Measurements from ENCODE around the gene KCNT2. TPM values are rescaled to one million over a fixed set of nuclear protein-coding genes. Genes with fewer than 3 reads are reported as not detected.

Gene KCNT2
- total RNA-seq, 4 donors from 2014 or later: 0.35 to 2.3 (median 0.91) TPM; not detected in 1

GRCh38 chr1:196502437-196502836 lies 105.8 kb downstream of the KCNT2 start:
- H3K9me3 ChIP-seq: no peaks in the 10 kb centered on the region

GRCh38 chr1:196501760-196502428 lies 106.3 kb downstream of the KCNT2 start:
- Histone ChIP-seq H3K4me3 (no peak overlapping the region), H3K27ac (no peak overlapping the region), H3K36me3 (no peaks in the 10 kb centered on the region), H3K27me3 (no peaks in the 10 kb centered on the region), H3K4me1 (no peaks in the 10 kb centered on the region), H3K9me3 (no peaks in the 10 kb centered on the region)
- 72 to 81% methylated on average over 8 of the region's 8 CpGs for WGBS, 2 donors
- no peak for DNase-seq
- TF ChIP-seq CTCF (IDR thresholded peaks at IDR 0.05) (no peak), POLR2A (IDR thresholded peaks at IDR 0.05) (no peak)
- intact Hi-C loops (cut with DNase I): no loop called here

More at GRCh38 chr1:196502437-196502836, 105.8 kb downstream of the KCNT2 start:
- Histone ChIP-seq H3K36me3 (no peaks in the 10 kb centered on the region), H3K27ac (no peak overlapping the region), H3K27me3 (no peaks in the 10 kb centered on the region), H3K4me1 (no peaks in the 10 kb centered on the region), H3K4me3 (no peak overlapping the region)
- no peak for DNase-seq
- TF ChIP-seq POLR2A (IDR thresholded peaks at IDR 0.05) (no peak), CTCF (IDR thresholded peaks at IDR 0.05) (no peak)
- 71 to 83% methylated on average over 2 of the region's 2 CpGs for WGBS, 2 donors
- intact Hi-C loops (cut with DNase I): no loop called here

DNA sequence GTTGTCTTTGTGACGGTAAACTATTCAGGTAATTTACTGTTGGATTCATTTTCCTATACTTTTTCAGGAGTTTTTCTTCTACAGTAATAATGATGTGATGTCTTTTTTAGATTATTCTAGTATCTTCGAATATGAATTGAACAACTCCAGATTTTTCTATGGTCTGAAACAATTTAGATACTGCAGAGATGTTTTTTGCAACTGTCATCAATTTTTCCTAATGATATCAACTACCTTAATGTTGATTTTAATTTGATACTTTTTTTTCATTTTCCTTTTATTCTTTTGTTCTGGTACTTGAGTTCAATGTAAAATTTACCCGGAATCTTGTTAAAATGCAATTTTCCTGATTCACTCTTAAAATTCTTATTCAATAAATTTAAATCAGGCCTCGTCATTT lies 110.4 kb downstream of the KCNT2 start:
- Histone ChIP-seq H3K27me3 (no peaks in the 10 kb centered on the region), H3K36me3 (no peaks in the 10 kb centered on the region), H3K4me1 (no peaks in the 10 kb centered on the region), H3K27ac (no peak overlapping the region), H3K4me3 (no peak overlapping the region), H3K9me3 (no peaks in the 10 kb centered on the region)
- 72 to 78% methylated on average over 4 of the region's 4 CpGs for WGBS, 2 donors
- DNase-seq: no peak
- intact Hi-C loops (cut with DNase I): no loop called here
- TF ChIP-seq CTCF (IDR thresholded peaks at IDR 0.05) (no peak), POLR2A (IDR thresholded peaks at IDR 0.05) (no peak)

GRCh38 chr1:196494766-196495165 lies 113.5 kb downstream of the KCNT2 start:
- H3K9me3 ChIP-seq: no peaks in the 10 kb centered on the region
- H3K4me1 ChIP-seq: no peaks in the 10 kb centered on the region
- H3K27me3 ChIP-seq: no peaks in the 10 kb centered on the region
- WGBS, 2 donors: 86 to 88% methylated on average over 5 of the region's 5 CpGs
- no peak for TF ChIP-seq POLR2A (IDR thresholded peaks at IDR 0.05)
- no peak for TF ChIP-seq CTCF (IDR thresholded peaks at IDR 0.05)
- H3K27ac ChIP-seq: no peak overlapping the region
- intact Hi-C loops (cut with DNase I): no loop called here
- no peaks in the 10 kb centered on the region for H3K36me3 ChIP-seq
- H3K4me3 ChIP-seq: no peak overlapping the region
- no peak for DNase-seq

GRCh38 chr1:196493881-196494280 lies 114.4 kb downstream of the KCNT2 start:
- no peak overlapping the region for H3K4me3 ChIP-seq
- DNase-seq: no peak
- H3K9me3 ChIP-seq: no peaks in the 10 kb centered on the region
- intact Hi-C loops (cut with DNase I): no loop called here
- WGBS, 2 donors: 73 to 83% methylated on average over 4 of the region's 4 CpGs
- TF ChIP-seq CTCF (IDR thresholded peaks at IDR 0.05): no peak
- TF ChIP-seq POLR2A (IDR thresholded peaks at IDR 0.05): no peak
- no peaks in the 10 kb centered on the region for H3K36me3 ChIP-seq
- H3K27me3 ChIP-seq: no peaks in the 10 kb centered on the region
- H3K27ac ChIP-seq: no peak overlapping the region
- H3K4me1 ChIP-seq: no peaks in the 10 kb centered on the region

Data from esophagus squamous epithelium (tissue), 5 donors.